Measurements from ENCODE around the gene KLKB1.

Gene KLKB1

GRCh38 chr4:186227221-186227620 is at the start of gene KLKB1:
Gene KLKB1 (plus strand): TSS chr4:186227507. CDS start chr4:186228196, 689 bp downstream.
- FAIRE-seq = no peak
- no peak for TF ChIP-seq POLR2A (IDR thresholded peaks at IDR 0.05; ENCODE audit: low read depth, low read length)
- no peak for DNase-seq (ENCODE audit: insufficient read length, low spot score)

GRCh38 chr4:186188107-186188506 is 39.2 kb upstream of the KLKB1 start:
- DNase-seq (ENCODE audit: insufficient read length, low spot score) (no peak), FAIRE-seq (no peak)
- TF ChIP-seq POLR2A (IDR thresholded peaks at IDR 0.05; ENCODE audit: low read depth, low read length) = no peak

GRCh38 chr4:186189656-186190055 is 37.7 kb upstream of the KLKB1 start:
- DNase-seq (ENCODE audit: insufficient read length, low spot score) = no peak
- FAIRE-seq = no peak
- TF ChIP-seq POLR2A (IDR thresholded peaks at IDR 0.05; ENCODE audit: low read depth, low read length) = no peak

DNA sequence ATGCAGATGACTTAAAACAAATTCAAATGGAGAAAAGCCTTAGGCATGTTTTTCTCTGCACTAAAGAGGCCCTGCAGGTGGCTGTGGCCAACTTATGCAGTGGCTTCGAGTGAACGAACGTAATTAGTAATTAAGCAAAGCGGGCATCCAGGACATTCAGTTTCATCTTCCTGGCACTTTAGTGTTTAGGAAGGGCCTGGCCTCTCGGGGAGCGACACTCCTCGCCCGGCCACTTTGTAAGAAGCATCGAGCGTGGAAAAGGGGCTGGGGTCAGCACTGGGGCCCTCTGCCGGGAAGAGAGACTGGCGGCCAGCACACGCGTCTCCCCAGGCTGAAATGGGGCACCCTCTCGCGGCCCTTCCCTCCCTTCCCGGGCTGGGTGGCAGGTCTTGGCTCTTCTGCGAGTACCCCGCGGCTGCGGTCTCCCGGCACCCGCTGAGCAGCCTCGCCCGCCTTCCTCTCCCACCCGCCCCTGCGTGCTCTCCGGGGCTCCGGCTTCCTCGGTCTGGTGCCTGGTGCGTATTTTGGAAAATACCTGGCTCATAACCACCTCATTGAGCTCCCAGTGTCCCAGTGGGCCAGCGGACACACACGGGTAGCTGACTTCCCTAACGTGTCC is 36.6 kb upstream of the KLKB1 start:
- TF ChIP-seq POLR2A (IDR thresholded peaks at IDR 0.05; ENCODE audit: low read depth, low read length) = no peak
- DNase-seq (ENCODE audit: insufficient read length, low spot score) (peak; percentile 31), FAIRE-seq (no peak)

DNA sequence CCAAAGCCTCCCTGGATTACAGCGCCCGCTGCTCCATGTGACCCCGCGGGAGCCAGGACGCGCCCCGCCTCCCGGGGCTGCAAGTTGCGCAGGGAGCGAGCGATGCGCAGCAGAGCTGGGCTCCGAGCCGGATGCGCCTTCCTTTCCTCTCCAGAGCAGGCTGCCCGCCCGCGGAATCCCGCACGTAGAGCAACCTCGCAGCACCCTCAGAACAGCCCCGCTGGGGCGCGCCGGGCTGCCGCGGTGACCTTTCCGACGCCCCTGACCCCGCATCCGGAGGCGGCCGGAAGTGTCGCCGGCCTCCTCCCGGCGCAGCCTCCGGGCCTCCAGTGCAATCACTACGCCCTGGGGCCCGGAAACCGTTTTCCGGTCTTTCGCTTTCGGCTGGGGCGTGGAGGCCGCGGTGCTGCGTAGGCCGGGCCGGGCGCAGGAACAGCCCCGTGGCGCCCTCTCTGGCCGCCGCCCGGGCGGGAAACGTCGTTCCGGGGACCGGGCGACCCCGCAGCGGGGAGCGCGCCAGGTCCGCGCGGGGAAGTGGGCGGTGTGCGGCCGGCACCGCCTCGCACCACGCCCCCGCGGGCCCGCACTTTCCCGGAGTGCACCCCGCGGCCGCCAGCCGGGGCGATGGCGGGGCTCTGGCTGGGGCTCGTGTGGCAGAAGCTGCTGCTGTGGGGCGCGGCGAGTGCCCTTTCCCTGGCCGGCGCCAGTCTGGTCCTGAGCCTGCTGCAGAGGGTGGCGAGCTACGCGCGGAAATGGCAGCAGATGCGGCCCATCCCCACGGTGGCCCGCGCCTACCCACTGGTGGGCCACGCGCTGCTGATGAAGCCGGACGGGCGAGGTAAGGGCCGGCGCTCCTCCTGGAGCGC is 35.9 kb upstream of the KLKB1 start, which contains the start of gene CYP4V2:
Gene CYP4V2, plus strand, starts transcription at position 368 of the 866 bp plus-strand sequence. Its CDS starts 257 bp downstream, at position 625.
- TF ChIP-seq POLR2A (IDR thresholded peaks at IDR 0.05; ENCODE audit: low read depth, low read length) = peak; percentile 58
- peak; percentile 63 for DNase-seq (ENCODE audit: insufficient read length, low spot score)
- FAIRE-seq = no peak

GRCh38 chr4:186192066-186192612 is 35.2 kb upstream of the KLKB1 start:
- DNase-seq (ENCODE audit: insufficient read length, low spot score) (peak; percentile 8), FAIRE-seq (no peak)
- TF ChIP-seq POLR2A (IDR thresholded peaks at IDR 0.05; ENCODE audit: low read depth, low read length) = no peak

DNA sequence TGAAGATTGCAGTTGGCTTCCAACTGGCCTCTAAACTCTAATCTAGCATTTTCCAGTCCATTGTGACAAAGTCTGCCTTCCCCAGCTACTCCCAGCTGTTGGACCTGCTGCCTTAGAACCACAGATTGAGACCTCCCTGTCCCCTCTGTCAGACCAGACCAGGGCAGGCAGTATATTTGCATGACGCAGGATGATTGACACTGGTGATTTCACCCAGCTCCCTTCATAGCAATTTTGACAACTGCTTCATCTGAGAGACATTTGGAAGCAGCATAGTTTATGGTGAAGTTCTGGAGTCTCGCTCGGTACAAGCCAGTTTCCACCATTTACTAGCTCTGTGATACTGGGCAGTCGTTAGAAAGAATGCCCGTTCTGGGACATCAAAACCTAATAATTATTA is 33.5 kb upstream of the KLKB1 start:
- DNase-seq (ENCODE audit: insufficient read length, low spot score) (no peak), FAIRE-seq (no peak)
- TF ChIP-seq POLR2A (IDR thresholded peaks at IDR 0.05; ENCODE audit: low read depth, low read length) = no peak

DNA sequence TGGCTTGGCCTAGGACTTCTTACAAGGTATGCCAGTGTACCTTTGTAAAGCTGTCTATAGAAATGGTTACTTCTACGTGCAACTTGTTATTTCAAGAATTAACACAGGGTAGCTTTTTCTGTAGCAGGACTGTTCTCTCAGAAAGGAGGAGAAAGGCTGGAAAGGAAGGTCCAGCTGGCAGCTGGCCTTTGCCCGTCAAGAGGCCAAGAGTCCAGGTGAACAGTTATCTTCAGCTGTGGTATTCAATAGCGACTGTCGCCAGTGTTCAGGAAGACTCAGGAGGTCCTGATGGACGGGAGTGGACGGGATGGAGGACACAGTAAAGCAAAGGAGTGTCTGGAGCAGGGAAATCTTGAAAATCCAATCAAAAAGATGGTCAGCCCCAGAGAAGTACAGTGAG is 31.2 kb upstream of the KLKB1 start:
- TF ChIP-seq POLR2A (IDR thresholded peaks at IDR 0.05; ENCODE audit: low read depth, low read length) = no peak
- no peak for FAIRE-seq

DNA sequence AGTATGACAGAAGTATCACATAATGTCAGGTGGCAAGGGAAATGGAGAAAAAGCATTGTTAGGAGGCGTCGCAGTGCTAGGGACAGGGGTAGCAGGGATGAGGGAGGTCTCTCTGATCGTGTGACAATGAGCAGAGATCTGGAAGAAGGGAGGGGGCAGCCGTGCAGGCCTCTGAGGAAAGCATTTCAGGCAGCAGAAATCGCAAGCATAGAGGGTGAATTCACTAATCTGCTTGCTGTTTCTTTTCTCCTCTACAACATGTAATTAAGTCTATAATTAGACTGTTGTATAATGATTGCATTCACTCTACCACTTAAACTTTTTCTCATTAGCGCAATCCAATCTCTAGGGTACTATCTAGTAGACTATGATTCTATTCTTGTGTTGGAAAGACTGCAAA is 26.8 kb upstream of the KLKB1 start:
- no peak for FAIRE-seq

More for the DNA sequence above, 31.2 kb upstream of the KLKB1 start:
- no peak for DNase-seq (ENCODE audit: insufficient read length, low spot score)

GRCh38 chr4:186201010-186201409 is 26.3 kb upstream of the KLKB1 start:
- no peak for TF ChIP-seq POLR2A (IDR thresholded peaks at IDR 0.05; ENCODE audit: low read depth, low read length)
- FAIRE-seq = no peak
- no peak for DNase-seq (ENCODE audit: insufficient read length, low spot score)

More for the DNA sequence above, 26.8 kb upstream of the KLKB1 start:
- TF ChIP-seq POLR2A (IDR thresholded peaks at IDR 0.05; ENCODE audit: low read depth, low read length) = no peak
- DNase-seq (ENCODE audit: insufficient read length, low spot score) = no peak

- DNase-seq (ENCODE audit: insufficient read length, low spot score) = no peak
Observed at GRCh38 chr4:186201535-186202230, 25.6 kb upstream of the KLKB1 start.

DNA sequence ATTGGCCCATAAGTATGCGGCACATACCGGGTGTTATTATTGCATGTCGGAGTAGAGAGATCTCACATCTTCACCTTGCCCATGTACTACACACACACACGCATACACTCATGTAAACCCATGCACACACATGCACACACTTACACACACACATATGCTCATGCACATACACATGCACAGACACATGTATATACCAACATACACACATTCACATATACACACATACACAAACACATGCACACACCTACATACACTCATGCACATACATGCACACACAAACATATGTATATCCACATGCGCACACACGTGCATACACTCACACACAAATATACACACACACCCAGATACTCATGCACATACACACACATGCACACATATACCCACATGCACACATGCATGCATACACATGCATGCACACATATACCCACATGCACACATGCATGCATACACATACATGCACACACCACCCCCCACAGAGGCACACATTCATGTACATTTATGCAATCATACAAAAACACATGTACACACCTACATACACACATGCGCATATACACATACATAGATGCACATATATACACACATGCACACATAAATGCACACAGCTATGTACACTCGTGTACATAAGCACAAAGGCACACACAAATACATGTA is 24.7 kb upstream of the KLKB1 start:
- DNase-seq (ENCODE audit: insufficient read length, low spot score) = no peak
- FAIRE-seq = no peak
- no peak for TF ChIP-seq POLR2A (IDR thresholded peaks at IDR 0.05; ENCODE audit: low read depth, low read length)

More at GRCh38 chr4:186201535-186202230, 25.6 kb upstream of the KLKB1 start:
- no peak for FAIRE-seq
- TF ChIP-seq POLR2A (IDR thresholded peaks at IDR 0.05; ENCODE audit: low read depth, low read length) = no peak

DNA sequence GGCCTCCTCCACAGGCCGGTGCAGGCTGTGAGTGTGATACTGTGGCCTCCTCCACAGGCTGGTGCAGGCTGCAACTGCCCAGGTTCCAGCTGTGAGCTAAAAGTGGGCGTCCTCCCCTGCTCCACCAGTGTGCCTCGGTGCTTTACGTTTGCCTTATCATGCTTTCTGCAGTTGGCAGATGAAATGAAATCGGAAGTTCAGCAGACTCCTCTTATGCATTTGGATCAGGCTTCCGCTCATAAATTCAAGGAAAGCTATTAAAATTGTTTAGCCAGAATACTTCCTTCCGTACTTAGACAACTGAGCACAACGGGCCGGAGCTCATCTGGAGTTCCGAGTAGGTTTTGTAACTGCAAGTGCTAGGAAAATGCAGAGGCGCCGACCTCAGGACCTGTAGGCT is 23.9 kb upstream of the KLKB1 start:
- FAIRE-seq (no peak), DNase-seq (ENCODE audit: insufficient read length, low spot score) (no peak)
- no peak for TF ChIP-seq POLR2A (IDR thresholded peaks at IDR 0.05; ENCODE audit: low read depth, low read length)
